Stimulated activated CD8-positive, alpha-beta memory T cell treated with anti-CD3 and anti-CD28 coated beads, Interleukin-12 subunit alpha, Interleukin-12 subunit beta, amount 100 ng/mL, for 1 hour (primary cell): ENCODE results near the gene WDR27.
"Not testable (repeated sequence)": the region's sequence is repeated elsewhere in the genome, so short reads cannot be mapped to it uniquely, and the experiment has no call there.

Experiments used
- DNase-seq: peaks from one replicate; pipeline ENCODE4 v3.0.0-alpha.2; 2020; ENCODE audit warnings: low read depth

WDR27 gene

DNA sequence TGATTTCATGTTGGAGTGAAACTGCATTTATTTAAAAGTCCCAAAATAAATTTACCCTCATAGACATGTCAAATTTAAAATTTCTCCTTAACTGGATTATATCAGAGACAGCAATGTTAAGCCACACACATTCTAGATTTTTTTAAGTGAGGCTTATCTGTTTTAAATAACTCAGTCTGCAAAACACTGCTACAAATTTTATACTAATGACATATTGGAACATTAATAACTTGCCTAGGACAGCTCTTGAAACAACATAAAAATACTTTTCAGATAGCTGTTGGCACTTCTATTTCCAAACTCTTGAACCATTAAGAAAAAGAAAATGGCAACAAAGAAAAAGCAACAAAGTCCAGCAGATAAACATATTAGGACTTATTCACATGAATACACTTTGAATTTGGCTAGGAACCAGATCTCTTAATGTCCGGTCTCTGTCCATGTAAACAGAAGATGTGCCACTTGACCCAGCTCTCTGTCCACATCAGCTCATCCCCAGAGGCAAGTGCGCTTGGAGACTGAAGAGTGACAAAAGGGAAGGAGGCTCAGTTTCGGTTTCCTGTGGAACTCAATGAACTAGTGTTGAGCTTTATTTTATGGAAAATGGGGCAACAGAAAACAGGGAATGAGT is 228.9 kb downstream of the WDR27 start:
- no peak for DNase-seq

DNA sequence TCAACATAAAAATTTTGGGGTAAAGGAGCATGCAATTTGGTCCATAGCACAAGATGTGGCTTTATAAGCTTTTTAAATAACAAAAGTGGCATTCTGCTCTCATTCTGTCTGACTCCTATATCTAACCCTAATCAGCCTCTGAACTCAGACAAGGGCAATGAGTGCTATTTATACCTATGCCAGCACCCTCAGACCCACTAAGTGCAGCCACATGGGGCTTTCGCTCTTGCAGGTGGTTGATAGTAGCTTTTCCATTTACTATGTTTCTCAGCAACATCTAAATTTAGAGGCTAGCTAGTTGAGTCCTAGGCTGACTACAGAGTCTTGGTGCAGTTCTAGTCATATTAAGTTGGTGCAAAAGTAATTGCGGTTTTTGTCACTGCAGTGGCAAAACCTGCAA is 231.0 kb downstream of the WDR27 start:
- no peak for DNase-seq

DNA sequence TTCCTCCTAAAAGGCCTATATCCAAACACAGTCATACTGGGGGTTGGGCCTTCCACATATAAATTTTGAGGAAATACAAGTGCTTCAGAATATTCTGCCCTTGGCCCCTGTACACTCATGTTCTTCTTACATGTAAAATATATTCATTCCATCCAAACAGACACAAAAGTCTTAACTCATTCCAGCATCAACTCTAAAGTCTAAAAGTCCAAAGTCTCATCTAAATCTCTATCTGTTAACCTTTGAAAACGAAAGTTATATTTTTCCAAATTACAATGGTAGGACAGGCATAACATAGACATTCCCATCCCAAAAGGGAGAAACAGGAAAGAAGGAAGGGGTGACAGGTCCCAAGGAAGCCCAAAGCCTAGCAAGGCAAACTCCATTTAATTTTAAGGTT is 232.8 kb downstream of the WDR27 start:
- no peak for DNase-seq

DNA sequence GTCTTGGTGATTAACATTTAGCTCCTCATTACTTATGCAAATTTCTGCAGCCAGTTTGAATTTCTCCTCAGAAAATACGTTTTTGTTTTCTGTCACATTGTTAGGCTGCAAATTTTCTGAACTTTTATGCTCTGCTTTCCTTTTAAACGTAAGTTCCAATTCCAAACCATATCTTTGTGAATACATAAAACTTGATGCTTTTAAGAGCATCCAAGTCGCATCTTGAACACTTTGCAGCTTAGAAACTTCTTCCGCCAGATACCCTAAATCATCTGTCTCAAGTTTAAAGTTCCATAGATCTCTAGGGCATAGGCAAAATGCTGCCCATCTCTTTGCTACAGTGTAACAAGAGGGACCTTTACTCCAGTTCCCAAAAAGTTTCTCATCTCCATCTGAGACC is 234.1 kb downstream of the WDR27 start:
- DNase-seq = not testable (repeated sequence)

DNA sequence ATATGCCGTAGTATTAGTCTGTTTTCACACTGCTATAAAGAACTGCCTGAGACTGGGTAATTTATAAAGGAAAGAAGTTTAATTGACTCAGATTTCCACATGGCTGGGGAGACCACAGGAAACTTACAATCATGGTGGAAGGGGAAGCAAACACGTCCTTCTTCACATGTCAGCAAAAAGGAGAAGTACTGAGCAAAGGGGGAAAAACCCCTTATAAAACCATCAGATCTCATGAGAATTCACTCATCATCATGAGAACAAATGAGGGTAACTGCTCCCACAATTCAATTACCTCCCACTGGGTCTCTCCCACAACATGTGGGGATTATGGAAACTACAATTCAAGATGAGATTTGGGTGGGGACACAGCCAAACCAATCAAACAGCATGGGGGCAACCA is 235.6 kb downstream of the WDR27 start:
- DNase-seq = not testable (repeated sequence)

DNA sequence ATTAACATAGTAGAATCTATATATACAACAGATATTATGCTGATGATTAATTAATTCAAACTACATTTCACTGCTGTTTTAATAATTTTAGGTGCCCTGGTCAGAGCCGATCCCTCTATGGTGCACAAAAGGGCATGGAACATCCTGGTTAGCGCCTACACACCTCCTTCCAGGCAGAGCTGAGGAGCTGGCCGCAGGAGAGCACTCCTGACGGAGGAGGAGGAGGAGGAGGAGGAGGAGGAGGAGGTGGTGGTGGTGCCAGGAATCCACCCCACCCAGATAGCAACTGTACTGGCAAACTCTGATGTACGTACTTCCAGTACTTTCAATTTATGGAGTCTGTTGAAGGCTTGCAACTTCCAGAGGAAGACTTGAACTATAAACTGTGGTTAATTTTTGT is 244.1 kb downstream of the WDR27 start:
- no peak for DNase-seq

DNA sequence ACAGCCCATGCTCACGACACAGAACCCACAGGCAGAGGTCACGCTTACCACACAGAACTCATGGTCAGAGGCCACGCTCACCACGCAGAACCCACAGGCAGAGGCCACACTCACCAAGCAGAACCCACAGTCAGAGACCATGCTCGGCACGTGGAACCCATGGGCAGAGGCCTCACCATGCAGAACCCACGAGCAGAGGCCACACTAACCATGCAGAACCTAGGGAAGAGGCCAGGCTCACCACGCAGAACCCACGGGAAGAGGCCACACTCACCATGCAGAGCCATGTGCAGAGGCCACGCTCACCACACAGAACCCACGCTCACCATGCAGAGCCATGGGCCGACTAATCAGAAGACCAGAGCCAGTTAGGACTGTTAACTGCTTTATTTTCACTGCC is 245.0 kb downstream of the WDR27 start:
- no peak for DNase-seq

DNA sequence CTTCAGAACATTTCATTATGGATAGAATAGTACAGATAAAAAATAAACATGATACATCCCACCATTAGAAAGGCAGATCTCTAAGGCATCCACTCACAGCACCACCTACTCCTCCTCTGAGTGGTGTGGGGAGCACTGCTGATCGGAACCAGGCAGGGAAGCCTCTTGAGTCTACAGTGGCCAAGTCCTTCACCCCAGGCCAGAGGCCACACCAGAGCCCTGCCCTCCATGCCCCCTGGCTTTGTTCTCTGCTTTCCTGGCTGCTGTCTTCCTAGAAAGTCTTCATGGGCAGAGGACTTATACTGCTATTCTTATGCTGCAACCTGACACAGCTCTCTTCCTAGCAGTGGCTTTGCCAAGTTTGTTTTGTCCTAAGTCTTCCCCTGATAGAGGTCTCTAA is 246.4 kb downstream of the WDR27 start:
- DNase-seq = no peak

DNA sequence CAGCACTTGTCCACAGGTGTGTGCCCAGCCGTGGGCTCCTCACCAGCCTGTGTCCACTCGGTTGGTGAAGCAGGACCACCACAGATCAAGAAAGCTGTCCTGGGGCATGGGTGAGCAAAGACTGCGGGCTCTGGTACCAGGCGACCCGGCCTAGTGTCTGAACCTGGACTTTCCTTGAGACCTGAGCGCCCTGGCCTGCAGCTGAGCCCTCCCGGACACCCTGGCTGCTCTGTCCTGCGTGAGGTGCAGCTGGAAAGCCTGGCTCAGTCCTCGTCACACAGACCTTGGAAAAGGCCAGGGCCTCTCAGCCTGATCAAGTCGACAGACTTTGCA is 247.0 kb downstream of the WDR27 start:
- DNase-seq = no peak

DNA sequence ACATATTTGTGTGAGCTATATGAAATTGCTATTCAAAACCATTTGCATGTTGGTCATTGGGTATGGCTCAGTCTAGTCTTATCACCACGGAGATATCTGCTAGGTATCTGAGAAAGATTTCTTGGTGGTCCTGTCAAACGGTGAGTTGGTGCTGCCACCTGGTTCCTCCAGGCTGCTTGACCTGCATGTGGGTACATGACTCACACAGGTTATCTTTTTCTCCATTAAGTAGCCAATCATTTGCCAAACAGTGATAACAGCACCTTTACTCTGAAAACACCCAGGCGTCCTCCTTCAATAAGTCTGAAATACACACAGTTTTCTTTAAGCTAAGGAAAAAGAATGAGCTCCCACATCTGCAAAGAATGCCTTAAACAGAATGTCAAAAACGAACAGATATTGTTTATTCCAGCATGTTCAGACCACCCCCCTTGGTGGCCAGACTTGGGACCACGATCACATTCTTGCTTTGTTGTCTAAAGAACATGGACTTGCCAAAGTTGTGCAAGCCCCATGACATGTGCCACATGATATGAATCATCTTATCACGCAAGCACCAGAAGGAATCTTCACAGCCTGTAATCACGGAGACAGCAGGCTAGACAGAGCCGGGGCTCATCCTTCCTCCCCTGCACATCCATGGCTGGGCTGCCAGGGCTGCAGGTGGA is 247.5 kb downstream of the WDR27 start:
- no peak for DNase-seq

DNA sequence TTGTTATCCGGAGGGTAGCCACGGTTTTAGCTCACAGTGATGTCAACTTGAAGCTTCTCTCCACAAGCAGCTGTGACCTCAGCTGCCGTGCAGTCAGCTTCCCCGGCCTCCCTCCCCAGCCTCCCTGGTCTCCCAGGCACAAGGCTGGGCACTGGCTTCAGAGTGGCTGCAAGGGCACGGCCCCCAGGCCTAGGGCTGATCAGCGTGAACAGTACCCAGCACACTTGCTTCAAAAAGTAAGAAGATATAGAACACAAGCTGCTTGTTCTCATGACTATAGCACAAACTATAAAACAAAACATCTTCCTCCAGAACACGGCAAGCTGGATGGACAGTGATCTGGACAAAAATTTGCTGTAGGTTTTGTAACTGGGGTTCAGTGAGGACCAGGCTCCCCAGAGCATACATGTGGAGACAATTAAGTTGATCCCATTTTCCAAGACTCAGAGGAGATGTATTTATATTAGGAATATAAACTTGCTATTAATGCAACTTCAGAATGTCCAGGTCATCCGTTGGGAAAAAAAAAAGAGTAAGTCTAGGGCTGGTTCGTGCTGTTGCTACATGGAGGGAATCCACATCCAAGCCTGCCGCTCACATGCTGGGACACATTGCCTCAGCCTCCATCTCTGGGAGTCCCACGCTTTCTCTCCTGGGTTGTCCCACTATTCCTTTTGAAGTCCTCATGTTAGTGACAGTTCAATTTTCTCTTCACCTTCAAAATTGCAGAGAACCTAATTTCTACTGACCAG is 248.8 kb downstream of the WDR27 start:
- DNase-seq = no peak

DNA sequence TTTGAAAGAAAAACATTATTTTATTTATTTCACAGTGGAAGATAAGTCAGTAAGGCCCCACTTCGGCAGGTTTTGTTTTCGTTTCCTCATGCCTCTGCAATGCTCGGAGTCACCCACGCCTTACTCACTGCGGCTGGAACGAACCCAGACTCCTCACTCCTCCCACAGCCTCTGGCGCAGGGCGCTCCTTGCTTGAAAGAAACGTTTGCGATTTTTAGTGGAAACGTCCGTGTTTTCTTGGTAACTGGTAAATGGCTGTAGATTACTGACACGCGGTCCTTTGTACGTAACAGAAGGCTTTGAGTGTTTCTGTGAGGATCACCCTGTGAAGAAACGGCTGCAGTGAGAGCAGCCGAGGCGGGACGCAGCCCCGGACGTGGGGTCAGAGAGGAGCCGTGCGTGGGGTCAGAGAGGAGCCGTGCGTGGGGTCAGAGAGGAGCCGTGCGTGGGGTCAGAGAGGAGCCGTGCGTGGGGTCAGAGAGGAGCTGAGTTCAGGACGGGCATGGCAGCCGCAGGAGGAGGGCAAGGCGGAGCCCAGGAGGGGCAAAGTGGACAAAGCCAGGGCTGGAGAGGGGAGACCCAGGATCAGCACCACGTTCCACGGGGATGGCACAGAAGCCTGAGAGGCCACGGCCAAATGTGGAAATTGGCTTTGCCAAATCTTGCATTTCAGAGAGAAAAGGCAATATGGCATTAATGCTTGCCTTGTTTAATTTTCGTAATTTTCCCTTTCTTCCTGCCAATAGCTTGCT is 249.5 kb downstream of the WDR27 start:
- no peak for DNase-seq

DNA sequence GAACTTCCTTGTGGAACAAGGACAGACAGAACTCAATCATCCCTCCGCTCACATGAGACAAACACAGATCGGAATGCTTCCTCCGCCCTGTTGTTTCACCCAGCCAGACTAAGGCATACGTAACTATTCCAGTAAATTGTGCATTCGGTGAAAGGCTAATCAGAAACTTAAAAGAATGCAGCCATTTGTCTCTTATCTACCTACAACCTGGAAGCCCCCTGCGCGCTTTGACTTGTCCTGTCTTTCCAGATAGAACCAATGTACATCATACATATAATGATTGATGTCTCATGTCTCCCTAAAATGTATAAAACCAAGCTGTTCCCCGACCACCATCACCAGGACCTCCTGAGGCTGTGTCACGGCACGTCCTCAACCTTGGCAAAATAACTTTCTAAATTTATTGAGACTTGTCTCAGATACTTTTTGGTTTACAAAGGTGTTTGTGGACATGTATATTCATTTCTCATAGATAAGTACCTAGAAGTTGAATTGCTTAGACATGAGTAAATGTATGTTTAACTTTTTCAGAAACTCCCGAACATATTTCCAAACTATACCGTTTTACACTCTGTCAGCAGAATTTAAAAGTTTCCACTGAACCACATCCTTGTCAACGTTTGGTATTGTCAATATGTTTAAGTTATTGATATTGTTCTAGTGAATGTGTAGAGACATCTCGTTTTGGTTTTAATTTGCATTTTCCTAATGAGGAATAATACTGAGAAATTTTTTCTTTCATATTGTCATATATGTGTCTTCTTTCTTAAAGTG is 250.6 kb downstream of the WDR27 start:
- no peak for DNase-seq

DNA sequence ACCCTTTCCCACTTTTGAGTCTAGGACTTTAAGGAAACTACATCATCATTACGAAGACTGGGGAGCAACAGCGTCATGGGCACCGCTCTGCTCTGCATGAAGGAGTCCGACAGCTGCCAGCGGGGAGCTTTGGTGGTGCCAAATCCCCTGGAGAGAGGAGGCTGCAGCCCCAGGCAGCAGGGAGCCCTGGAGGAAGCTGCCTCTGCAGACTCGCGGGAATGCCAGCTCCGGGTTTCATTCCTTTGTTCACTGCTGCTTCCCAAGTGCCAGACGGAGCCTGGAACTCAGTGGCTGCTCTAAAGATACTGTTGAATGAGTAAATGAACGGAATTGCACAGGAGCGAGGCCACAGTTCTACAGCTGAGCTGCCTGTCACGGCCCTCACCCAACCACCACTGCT is 251.7 kb downstream of the WDR27 start:
- no peak for DNase-seq

DNA sequence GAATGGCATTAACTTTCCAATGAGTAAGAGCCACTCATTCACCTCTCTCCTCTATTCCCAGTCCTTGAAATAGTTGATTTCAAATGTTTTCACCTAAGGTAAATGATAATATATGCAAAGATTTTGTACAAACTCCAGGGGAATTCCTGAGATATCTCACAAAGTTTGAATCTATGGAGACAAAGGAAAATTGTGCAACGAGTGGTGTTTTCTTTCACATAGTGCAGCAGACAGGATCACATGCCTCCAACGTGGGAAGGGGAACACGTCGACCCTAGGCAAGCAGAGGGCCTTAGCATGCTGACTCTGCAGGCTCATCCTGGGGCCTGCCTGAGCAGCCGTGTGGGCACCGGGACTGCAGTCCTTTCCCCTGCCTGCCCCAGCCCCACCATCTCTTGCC is 252.6 kb downstream of the WDR27 start:
- no peak for DNase-seq

DNA sequence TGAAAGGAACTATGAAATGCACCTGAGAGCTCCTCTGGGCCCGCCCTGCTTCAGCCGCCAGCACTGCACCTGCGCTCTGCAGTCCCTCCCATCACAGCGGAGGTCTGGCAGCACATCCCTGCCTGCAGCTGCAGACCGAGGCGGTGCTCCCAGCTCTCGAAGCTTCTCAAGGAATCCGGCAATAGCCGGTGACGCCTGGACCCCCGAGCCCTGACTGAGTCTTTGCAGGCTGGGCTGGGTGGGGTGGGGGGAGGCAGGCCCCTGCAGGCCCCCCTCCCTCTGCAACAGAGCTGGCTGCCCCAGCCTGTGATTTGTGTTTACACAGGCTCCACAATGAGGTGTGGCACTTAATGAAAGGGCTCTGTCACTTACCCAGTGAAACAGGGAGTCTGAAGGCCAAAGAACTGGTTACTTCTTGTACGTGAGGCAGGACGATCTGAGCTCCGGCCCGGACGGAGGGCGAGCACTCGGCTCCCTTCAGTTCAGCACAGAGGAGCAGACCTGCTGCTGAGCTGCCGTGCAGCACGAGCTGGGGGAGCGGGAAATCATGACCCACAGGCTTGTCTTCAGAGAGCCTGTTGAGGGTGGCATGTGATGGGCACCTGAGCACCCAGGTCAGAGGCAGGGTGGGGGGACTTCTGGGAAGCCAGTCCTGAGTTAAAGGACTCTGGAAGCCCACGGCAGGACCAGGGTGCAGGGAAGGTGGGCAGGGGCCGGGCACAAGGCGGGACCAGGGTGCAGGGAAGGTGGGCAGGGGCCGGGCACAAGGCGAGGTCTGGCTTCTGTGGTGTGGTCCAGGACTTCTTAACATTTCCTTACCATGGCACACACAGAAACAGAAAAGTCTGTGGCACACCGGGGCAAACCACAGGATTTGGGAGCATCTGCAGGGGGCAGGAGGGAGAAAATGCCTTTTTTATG is 255.9 kb downstream of the WDR27 start:
- DNase-seq = no peak

DNA sequence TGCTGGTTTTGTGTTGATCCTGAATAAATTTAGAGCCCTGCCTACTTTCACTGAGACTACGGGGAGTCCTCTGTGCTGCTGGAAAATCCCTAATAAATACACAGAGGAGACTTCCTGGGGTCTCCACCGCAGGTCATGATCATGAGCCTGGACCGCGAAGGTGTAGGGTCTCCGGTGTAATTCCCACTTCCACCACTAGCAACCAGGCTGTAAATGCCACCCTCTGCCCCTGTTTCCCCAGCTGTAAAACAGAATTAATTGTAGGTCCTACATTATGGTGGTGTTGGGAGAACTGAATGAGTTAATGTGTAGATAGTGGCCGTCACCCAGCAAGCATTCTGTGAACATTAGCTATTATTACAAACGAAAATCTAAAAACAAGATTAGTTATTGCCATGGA is 256.6 kb downstream of the WDR27 start:
- no peak for DNase-seq

DNA sequence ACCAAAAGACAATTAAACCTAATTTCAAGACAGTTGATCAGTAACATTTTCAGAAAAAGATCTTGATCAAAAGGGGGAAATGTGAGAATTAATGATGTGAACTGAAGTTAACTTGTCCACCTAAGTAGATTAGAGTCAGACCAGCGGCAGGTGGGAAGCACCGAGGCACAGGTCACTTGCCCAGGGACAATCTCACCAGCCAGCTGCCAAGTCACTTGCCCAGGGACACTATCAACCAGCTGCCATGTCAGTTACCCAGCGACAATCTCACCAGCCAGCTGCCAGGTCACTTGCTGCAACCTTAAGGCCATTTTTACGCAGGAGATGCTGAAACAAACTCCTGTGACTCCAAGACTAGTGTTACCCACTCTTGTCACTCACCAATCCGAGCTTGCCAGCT is 260.5 kb downstream of the WDR27 start:
- no peak for DNase-seq

DNA sequence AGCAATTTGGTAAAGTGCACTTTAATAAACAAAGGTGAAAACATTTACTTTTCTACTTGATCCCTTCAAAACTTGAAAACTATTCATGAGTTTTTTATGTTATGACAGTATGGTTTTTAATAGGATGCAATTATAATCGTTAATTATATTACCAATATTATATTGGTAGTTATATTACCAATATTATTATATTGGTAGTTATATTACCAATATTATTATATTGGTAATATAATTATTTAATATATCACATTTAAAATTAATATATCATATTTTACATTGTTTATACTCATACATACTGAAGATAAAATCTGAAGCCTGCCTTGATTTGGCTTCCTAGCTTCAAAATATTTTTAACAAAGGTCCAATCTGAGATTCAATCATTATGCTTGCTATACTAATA is 262.1 kb downstream of the WDR27 start:
- DNase-seq = no peak

DNA sequence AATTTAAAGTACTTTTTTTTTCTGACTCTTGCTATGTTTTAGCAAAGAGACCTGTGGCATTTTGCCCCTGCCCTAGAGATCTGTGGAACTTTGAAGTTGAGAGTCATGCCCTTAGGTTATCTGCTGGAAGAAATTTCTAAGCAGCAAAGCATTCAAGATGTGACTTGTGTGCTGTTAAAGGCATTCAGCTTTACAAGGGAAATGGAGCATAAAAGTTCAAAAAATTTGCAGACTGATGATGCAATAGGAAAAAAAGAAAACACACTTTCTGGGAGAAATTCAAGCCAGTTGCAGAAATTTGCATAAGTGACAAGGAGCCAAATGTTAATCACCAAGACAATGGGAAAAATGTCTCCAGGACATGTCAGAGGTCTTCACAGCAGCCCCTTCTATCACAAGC is 267.3 kb downstream of the WDR27 start:
- not testable (repeated sequence) for DNase-seq

DNA sequence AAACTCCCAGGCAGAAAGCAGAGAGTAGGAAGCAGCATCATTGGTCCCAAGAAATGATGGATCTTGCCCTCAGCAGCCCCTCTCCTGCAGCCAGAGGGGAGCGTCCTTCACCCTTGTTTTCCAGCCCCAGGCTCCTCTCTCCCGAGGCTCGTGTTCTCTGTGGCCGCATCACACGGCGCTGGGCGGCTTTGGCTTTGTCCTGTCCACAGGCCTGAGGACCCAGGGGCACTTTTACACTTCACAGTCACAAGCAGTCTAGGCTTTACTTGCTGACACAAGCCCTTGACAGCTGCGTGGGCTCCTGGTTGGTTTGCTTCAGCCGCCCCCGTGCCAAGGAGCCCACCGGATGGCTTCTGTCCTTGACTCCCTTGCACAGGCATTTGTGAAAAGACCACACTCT is 272.8 kb downstream of the WDR27 start:
- DNase-seq = no peak
